OCI-M2 (cell line): ENCODE data around the gene PBX4.
"Not testable (repeated sequence)": the region's sequence is repeated elsewhere in the genome, so short reads cannot be mapped to it uniquely, and the experiment has no call there.

Experiments used
- DNase-seq: peaks from one replicate; lab custom pipeline; 2025; ENCODE audit not compliant: unreplicated experiment; lab: John Stamatoyannopoulos, UW

Gene PBX4

GRCh38 chr19:19627621-19628500 is 9.4 kb upstream of the PBX4 start, which contains the start of gene LPAR2:
Gene LPAR2 (minus strand): TSS chr19:19628220. CDS start chr19:19627275, 945 bp downstream.
- DNase-seq: no peak

GRCh38 chr19:19626516-19627472 is 8.3 kb upstream of the PBX4 start:
- DNase-seq: no peak

GRCh38 chr19:19624032-19624570 is 5.6 kb upstream of the PBX4 start:
- DNase-seq: no peak

GRCh38 chr19:19623383-19623782 is 4.9 kb upstream of the PBX4 start:
- no peak for DNase-seq

GRCh38 chr19:19619849-19620210 is 1.3 kb upstream of the PBX4 start:
- DNase-seq: no peak

- DNase-seq: no peak
These were observed 828 bp upstream of the PBX4 start for GRCh38 chr19:19619181-19619848.

- no peak for DNase-seq
These were observed 3.4 kb downstream of the PBX4 start for GRCh38 chr19:19615086-19615485.

GRCh38 chr19:19613506-19613905 is 5.0 kb downstream of the PBX4 start:
- DNase-seq: no peak

GRCh38 chr19:19610376-19611202 is 7.9 kb downstream of the PBX4 start:
- DNase-seq: no peak

GRCh38 chr19:19606686-19607085 is 11.8 kb downstream of the PBX4 start:
- DNase-seq: not testable (repeated sequence)

- DNase-seq: no peak
These were observed 12.5 kb downstream of the PBX4 start for GRCh38 chr19:19606021-19606420.

GRCh38 chr19:19602713-19603324 is 15.7 kb downstream of the PBX4 start:
- no peak for DNase-seq

- DNase-seq: no peak
These were observed 16.3 kb downstream of the PBX4 start for GRCh38 chr19:19602136-19602712.

- no peak for DNase-seq
These were observed 17.6 kb downstream of the PBX4 start for GRCh38 chr19:19600793-19601330.

GRCh38 chr19:19598728-19599451 is 19.6 kb downstream of the PBX4 start:
- not testable (repeated sequence) for DNase-seq

GRCh38 chr19:19597809-19598306 is 20.6 kb downstream of the PBX4 start:
- no peak for DNase-seq

- DNase-seq: no peak
These were observed 23.3 kb downstream of the PBX4 start for GRCh38 chr19:19595171-19595701.

- no peak for DNase-seq
These were observed 24.1 kb downstream of the PBX4 start for GRCh38 chr19:19594381-19594780.
